SIG-M5 (cell line): ENCODE data around the gene ENTHD1.
"Not testable (repeated sequence)": the region's sequence is repeated elsewhere in the genome, so short reads cannot be mapped to it uniquely, and the experiment has no call there.

Experiments used
- DNase-seq: peaks from one replicate; lab custom pipeline; 2025; lab: John Stamatoyannopoulos, UW

Gene ENTHD1

DNA sequence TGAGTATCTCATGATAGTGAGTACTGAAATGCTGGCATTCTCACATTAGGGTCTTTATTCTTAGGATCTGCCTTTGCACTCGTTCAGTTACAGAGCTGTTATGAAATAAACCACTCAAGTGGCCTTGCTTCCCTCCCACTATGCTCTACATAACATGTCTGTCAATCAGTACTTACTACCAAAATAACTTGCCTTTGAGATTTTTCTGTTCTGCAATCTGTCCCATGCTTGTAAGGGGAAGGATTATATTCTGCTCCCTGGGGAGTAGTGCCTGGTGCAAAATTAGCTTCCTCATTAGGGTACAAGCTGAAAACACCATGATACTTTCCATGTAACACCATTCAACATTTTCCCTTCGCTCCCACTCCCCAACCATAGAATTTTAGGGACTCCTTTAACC is 5.4 kb upstream of the ENTHD1 start:
- DNase-seq = peak; percentile 81

DNA sequence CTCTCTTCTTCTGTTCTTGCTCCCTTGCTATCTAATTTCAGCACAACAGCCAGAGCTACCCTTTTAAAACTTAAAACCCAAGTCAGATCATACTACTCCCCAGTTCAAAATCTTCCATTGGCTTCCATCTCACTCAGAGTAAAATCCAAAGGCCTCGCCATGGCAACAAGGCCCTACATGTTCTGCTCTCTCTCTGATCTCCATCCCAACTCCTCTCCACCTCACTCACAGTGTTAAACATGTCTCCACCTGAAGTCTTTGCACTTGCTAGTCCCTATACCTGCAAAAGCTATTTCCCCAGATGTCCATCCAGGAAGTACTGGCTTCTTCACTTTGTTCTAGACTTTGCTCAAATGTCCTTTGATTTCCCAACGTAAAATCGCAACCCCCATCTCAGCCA is 4.3 kb upstream of the ENTHD1 start:
- no peak for DNase-seq

DNA sequence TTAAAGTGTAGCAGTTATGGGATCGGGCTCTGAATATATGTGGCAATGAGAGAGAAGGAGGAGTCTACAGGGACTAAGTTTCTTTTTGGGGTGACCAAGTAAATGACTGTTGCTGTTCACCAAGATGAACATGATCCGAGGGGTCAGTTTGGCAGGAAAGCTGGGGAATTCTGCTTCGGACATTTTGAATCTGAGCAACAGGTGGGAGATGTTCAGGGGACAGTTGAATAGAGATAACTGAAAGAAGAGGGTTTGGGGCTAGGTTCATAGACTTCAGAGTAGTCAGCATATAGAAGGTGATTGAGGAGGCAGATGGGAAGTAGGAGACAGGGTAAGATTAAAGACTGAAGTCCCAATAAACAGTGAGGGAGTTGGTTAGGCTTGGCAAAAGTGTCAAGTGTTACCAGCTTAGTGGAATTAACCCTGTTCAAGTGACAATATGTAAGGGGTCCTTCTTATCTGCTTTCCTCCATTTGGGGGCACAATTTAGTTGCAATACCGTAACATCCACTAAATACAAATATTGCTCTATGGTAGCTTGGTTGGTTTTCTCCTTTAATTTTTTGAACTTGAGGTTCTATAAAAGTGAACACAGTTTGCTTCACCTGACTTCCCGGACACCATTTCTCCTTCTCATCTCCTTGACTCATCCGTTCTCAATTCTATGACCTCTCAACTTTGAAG is 2.9 kb upstream of the ENTHD1 start:
- DNase-seq = no peak

DNA sequence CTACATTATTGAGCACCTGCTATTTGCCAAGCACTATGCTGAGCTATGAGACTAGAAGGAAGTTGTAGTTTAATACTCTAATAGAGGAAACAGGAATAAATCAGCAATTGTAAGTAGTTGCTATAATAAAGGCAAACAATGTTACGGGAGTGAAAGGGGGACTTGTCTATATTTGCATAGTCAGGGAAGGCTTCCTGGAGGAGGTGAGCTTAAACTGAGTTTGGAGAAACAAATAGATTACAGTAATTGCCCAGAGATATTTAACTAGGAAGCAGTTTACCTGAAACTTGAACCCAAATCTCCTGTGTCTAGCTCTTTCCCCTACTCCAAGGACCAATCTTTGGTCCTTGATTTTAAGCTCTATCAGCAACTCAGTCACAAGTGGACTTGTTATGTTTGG is 2.1 kb upstream of the ENTHD1 start:
- no peak for DNase-seq

DNA sequence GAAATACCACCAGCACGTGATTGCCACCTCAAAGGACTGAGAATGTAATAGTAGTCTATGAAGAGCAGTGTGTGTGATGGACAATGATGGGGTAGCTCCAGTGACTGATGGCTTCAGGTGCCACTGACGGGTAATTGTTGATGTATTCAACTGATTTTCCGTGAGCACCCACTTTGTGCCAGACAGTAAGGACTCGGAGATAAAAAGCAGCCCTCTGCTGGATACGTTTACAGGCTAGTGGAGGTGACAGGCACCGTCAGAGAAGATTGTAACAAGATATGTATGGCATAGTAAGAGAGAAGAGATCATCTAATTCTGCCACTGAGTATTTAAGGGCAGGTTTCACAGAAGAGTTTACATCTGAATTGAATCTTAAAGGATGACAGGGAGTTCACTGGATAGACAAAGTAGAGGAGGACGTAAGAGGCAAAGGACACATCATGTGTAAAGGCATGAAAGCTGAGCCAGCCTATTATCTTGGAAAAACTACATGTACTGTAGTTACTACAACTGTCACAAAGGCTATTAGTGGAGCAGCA is 1.1 kb upstream of the ENTHD1 start:
- no peak for DNase-seq

DNA sequence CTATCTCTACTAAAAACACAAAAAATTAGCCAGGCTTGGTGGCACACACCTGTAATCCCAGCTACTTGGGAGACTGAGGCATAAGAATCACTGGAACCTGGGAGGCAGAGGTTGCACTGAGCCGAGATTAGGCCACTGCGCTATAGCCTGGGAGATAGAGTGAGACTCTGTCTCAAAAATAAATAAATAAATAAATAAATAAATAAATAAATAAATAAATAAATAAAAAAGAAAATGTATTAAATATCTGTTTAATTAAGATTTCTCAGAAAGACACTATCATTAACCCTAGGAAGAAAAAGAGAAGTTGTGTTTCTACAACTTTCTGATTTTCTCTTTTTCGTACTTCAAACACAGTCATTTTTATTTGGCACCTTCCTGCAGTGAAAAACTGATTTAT is 3.6 kb downstream of the ENTHD1 start:
- not testable (repeated sequence) for DNase-seq

DNA sequence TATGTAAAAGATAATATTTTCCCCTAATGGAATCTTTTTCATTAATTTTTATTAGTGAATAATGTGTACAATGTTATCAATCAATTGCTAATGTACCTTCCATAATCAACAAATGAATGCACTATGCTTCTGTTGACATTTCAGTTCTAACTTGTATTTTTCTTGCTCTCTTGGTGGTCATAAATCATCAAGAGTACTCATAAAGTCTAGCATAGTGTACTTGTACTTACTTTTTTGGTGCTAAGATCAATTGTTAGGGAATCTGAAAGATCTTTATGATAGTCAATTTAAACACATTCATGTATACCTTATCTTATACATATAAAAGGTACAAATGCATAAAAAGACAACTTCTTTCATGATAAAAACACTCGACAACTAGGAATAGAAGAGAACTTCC is 10.5 kb downstream of the ENTHD1 start:
- DNase-seq = no peak

DNA sequence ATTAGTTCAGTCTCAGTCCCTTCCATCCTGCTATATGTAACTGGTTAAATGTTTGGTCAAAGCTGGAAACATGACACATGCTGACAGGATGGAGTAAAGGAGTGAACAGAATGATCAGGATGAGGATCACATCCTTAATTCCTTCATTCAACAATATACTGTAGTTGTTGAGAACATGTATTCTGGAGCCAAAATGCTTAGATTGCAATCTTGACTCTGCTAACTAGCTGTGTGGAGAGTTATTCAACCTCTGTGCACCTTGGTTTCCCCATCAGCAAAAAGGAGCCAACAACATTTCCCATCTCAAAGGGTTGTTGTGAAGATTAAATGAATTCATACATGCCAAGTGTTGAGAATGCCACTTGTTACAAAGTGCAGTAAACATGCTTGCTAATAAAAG is 12.8 kb downstream of the ENTHD1 start:
- DNase-seq = no peak

DNA sequence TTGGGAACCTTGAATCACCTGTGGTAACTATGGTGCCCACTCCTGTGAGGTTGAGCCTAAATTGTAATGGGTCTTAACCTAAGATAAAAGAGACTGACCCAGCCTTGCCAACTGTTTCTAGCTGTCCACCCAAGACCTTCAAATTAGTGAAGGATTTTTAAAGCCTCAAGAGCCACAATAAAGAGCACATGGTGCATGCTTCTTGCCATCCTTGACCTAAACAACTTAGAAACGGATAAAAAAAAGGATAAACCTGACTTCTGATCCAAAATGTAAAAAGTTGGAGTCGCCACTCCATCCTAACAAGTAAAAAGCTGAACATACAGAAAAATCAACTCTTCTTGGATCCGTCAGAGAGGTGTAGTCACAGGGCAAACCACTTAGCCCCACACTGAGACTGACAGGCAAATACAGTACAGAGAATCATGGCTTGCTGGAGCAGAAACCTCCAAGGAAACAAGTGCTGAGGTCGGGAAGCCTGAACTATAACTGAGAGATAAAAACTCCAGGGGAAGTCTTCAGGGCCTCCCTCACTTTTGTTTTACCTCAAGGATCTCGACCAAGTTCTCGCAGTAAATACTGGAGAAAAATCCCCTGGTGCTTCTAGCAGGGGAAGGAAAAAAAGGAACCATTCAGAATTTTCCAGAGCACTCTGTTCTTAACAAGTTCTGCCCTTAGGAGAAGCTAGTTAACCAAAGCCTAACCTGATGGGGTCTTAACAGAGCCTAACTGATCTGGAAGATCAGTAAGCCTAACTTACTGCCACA is 16.3 kb downstream of the ENTHD1 start:
- no peak for DNase-seq

DNA sequence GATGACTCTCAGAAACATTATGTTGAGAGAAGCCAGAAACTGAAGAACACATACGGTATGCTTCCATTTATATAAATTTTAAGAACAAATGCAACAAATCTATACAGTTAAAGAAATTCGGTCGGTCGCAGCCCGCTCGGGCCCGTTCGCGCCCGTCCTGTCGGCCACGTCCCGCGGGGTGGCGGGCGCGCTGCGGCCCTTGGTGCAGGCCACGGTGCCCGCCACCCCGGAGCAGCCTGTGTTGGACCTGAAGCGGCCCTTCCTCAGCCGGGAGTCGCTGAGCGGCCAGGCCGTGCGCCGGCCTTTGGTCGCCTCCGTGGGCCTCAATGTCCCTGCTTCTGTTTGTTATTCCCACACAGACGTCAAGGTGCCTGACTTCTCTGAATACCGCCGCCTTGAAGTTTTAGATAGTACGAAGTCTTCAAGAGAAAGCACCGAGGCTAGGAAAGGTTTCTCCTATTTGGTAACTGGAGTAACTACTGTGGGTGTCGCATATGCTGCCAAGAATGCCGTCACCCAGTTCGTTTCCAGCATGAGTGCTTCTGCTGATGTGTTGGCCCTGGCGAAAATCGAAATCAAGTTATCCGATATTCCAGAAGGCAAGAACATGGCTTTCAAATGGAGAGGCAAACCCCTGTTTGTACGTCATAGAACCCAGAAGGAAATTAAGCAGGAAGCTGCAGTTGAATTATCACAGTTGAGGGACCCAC is 18.2 kb downstream of the ENTHD1 start:
- not testable (repeated sequence) for DNase-seq

DNA sequence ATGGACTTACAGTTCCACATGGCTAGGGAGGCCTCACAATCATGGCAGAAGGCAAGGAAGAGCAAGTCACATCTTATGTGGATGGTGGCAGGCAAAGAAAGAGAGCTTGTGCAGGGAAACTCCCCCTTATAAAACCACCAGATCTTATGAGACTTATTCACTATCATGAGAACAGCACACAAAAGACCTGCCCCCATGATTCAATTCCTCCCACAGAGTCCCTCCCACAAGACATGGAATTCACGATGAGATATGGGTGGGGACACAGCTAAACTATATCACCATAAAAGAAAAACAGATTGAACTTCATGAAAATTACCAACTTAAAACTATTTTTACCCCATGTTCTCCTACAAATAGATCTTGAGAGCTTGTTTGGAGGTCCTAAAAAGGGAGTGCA is 19.6 kb downstream of the ENTHD1 start:
- no peak for DNase-seq

DNA sequence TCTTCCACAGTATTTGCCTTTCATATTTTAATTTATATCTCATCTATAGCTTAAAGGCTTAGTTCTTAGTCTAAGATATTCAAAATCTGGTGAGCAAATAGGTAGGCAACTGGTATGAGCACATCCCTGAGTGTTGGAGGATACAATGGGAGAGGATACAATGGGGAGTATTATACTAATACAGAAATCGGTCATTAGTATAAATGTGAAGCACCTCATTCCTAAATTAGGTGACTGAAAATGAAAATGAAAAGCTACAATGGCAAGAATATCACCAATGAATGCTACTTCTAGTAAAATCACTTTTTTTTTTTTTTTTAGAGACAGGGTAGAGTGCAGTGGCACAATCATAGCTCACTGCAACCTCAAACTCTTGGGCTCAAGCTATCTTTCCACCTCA is 21.0 kb downstream of the ENTHD1 start:
- DNase-seq = no peak

DNA sequence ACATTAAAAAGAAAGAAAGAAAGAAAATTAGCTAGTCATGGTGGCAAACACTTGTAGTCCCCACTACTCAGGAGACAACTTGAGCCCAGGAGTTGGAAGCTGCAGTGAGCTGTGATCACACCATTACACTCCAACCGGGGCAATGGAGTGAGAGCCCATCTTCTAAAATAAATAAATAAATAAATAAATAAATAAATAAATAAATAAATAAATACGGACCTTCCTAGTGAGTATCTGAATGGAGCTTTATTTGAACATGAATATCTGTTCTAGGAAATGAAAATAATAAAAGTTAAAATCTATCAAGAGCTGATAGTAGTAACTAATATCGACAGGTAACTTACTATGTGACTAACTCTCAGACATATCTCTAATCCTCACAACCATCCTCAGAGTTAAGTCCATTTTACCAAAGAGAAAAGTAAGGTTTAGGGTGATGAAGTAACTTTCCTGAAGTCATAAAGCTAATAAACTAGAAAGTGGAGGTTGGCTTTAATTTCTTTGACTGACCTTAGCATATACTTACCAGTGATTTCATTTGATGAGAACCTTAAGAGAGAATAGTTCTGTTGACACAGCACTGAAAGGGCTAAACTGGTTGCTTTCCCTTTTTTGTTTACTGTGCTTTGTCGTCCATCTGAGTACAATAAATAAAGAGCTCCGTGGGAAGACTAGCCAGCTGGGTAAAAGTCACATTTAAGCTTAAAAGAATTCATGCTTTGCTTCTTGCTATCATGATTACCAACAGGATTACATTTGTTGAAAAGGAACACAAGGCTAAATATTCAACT is 22.4 kb downstream of the ENTHD1 start:
- DNase-seq = no peak

DNA sequence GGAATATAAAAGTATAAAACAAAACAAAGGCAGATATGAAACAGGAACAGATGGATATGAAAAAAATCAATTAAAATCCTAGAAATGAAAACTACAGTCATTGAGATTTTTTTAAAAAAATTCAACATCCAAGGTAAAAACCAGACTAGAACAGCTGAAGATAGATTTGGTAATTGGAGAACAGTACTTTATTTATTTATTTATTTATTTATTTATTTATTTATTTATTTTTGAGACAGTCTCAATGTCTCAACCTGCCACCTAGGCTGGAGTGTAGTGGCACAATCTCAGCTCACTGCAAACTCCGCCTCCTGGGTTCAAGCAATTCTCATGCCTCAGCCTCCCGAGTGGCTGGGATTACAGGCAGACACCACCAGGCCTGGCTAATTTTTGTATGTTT is 23.8 kb downstream of the ENTHD1 start:
- DNase-seq = not testable (repeated sequence)

DNA sequence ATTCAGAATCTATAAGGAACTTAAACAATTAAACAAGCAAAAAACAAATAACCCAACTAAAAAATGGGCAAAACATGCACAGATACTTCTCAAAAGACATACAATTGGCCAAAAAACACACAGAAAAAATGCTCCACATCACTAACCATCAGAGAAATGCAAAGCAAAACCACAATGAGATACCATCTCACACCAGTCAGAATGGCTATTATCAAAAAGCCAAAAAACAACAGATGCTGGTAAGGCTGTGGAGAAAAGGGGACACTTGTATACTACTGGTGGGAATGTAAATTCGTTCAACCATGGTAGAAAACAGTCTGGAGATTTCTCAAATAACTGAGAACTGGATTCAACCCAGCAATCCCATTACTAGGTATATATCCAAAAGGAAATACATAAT is 24.8 kb downstream of the ENTHD1 start:
- DNase-seq = no peak

DNA sequence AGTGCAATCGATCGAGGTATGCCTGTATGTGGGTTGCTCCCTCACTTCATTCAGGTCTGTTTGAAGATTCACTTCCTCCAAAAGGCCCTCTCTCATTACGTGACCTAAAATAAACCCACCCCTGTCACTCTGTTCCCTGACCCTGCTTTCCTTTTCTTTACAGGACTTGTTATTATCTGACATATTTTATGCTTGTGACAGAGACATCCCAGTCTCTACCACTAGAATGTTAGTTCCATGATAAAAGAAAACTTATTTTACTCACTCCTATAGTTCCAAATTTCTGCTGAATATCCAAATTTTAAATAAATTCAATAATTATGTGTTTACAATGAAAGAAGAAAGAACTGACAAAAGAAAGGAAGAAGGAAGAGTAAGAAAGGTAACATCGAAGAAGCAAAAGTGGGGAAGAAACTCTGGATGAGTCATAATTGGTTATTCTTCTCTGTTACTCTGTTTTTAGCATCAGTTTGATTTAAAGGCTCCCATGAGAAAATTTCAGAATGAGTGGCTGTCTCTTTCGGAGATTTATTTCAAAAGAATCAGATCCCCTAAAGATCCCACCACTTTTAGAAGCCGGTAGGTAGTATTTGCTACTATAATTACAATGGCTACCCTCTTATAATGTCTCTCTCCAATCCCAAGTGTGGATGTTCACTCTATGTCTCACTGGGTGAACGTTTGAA is 33.5 kb downstream of the ENTHD1 start:
- DNase-seq = no peak

DNA sequence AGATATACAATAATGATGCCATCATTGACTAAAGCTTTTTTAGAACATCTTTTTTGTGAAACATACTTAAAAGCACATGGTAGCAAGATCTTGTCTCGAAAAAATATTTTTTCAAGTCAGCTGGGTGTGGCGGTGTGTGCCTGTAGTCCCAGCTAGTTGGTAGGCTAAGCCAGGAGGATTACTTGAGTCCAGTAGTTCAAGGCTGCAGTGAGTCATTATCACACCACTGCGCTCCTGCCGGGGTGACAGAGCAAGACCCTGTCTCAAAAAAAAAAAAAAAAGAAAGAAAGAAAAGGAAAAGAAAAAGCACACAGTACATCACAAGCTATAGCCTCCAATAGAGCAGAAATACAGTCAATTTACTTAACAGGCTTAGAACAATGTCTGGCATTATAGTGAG is 37.0 kb downstream of the ENTHD1 start:
- no peak for DNase-seq

DNA sequence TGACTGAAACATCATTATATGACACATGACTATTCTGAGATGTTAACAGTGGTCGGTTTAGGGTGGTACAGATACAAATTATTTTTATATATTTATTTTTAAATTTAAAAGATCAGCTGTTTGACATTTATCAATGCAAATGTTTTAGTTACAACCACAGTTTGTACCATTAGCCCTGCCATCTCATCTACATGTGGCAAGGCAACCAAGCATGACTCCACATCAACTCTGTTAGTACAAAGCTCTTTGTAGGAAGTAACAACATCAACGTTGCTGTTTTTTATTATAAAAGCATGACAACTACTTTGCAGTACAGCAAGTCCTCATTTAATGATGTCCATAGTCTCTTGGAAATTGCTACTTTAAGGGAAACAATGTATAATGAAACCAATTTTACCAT is 40.8 kb downstream of the ENTHD1 start:
- no peak for DNase-seq

DNA sequence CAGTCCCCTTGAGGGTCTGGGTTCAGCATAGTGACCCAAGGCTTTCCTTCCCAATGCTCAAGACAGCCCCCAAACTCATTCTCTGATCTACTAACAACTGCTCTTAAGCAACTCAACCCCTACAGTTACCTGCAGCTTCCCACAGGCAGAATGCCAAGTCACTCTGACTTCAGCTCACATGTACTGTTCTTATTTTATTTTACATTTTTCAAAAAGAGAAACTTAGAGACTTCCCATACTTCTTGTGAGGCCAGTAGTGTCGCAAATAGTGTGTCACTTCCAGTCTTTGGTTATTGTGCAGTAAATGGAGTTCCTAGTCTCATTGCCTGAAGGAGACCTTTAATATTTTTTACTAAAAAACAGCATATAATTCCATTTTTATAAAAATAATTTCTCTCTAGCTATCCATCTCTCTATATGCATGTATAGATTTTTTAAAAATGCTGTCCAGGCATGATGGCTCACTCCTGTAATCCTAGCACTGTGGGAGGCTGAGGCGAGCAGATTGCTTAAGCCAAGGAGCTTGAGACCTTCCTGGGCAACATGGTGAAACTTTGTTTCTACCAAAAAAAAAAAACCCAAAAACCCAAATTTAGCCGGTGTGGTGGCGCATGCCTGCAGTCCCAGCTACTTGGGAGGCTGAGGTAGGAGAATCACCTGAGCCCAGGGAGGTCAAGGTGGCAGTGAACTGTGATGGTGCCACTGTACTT is 41.8 kb downstream of the ENTHD1 start:
- DNase-seq = no peak

DNA sequence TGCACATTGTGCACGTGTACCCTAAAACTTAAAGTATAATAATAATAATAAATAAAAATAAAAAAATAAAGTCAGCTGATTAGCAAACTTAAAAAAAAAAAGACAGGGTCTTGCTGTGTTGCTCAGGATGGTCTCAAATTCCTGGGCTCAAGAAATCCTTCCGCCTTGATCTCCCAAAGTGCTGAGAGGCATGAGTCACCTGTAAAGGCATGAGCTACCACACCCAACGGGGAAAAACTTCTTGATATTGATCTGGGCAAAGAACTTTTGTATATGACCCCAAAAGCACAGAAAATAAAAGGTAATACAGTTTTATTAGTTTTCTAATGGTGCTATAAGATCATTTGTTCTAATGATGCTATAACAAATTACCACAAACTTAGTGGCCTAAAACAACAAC is 46.1 kb downstream of the ENTHD1 start:
- no peak for DNase-seq

DNA sequence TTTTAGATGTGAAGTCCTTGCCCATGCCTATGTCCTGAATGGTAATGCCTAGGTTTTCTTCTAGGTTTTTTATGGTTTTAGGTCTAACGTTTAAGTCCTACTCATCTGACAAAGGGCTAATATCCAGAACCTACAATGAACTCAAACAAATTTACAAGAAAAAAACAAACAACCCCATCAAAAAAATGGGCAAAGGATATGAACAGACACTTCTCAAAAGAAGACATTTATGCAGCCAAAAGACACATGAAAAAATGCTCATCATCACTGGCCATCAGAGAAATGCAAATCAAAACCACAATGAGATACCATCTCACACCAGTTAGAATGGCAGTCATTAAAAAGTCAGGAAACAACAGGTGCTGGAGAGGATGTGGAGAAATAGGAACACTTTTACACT is 47.0 kb downstream of the ENTHD1 start:
- not testable (repeated sequence) for DNase-seq
